Non-pigmented ciliary epithelial cell (primary cell): Measurements from ENCODE around the gene SYMPK.

Experiments used
- DNase-seq: peaks from one replicate; pipeline ENCODE4 v3.0.0-alpha.2; 2010; ENCODE audit warnings: low read depth

Gene SYMPK

DNA sequence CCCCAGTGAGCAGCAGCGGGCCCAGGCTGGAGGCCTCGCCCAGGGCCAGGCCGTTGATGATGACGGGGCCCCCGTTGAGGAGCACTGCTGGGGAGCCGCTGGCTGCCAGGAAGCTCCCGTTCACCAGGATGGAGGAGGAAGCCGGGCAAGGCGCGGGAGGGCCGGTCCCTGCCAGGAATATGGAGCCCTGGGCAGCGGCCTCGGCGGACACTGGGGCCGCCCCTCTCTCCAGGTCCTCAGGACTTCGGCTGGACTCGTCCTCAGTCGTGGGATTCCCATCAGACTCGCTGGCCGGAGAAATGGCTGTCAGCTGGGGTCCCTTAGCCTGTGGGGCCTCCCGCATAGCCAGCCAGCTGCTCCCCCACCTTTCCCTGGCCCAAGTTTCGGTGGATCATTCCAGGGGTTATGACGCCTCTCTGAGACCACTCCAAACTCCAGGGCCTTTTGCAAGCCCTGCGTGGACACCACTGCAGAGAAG is 96.0 kb downstream of the SYMPK start:
- no peak for DNase-seq

DNA sequence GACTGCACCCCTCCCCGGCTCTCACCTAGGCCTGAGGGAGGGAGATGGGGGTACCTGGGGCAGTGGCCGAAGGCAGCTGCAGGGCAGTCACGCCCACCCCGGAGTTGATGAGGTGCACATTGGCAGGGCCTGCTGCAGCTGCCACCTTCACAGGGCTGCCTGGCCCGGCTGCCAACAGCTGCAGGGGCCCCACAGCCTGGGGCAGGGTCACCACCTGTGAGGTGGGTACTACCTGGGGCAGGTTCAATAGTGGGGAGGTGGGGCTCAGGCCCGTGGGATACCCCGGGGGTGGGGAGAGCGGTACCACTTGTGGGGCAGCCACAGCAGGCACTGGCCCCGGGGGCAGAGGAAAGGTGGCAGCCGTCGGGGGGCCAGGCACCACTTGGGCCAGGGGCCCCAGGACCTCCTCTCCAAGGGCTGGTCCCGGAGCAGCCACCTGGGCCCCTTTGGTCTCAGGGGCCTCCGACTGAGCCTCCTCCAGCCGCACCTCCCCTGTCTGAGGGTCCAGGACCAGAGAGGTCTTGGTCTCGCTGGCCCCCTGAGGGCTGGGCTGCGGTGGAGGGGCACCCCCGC is 96.6 kb downstream of the SYMPK start:
- no peak for DNase-seq

- no peak for DNase-seq
These were observed 97.1 kb downstream of the SYMPK start for GRCh38 chr19:45765702-45766295.
